ENCODE data around the gene BMPR1B. TPM values are rescaled to one million over a fixed set of nuclear protein-coding genes. Genes with fewer than 3 reads are reported as not detected.
A peak's percentile ranks its signal among the peaks of the same experiment; 100 is the strongest.

Gene BMPR1B
- total RNA-seq, 1 experiment from 2014 or later: 7.1 TPM

DNA sequence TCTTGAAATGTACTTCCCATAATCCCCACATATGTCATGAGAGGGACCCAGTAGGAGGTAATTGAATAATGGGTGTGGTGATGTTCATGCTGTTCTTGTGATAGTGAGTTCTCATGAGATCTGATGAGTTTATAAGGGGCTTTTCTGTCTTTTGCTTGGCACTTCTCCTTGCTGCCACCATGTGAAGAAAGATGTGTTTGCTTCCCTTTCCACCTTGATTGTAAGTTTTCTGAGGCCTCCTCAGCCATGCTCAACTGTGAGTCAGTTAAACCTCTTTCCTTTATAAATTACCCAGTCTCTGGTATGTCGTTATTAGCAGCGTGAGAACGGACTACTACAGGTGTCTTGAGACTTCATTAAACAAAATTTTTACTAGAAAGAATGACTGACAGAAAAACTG is 323.2 kb downstream of the BMPR1B start:
- Histone ChIP-seq H3K4me3 (ENCODE audit: low read length) (no peak overlapping the region), H3K4me2 (ENCODE audit: low read length) (no peak overlapping the region), H3K27me3 (ENCODE audit: low read length) (no peaks in the 10 kb centered on the region), H2AFZ (ENCODE audit: low read length) (no peak overlapping the region), H4K20me1 (ENCODE audit: low read length) (no peaks in the 10 kb centered on the region), H3K9me3 (ENCODE audit: low read length) (no peaks in the 10 kb centered on the region), H3K9me2 (replicated peaks; ENCODE audit: low read length) (no peaks in the 10 kb centered on the region), H3K9ac (ENCODE audit: low read length) (no peak overlapping the region), H3F3A (ENCODE audit: low read length, unreplicated experiment) (peaks cover 10% of the 10 kb centered on the region), H3K79me2 (ENCODE audit: low read length) (no peaks in the 10 kb centered on the region), H3K4me1 (ENCODE audit: insufficient read depth, low read length) (peaks cover 28% of the 10 kb centered on the region), H3K27ac (ENCODE audit: low read length) (no peak overlapping the region), H3K36me3 (ENCODE audit: low read depth, low read length) (no peaks in the 10 kb centered on the region)
- TF ChIP-seq EZH2phosphoT487 (IDR thresholded peaks at IDR 0.05; ENCODE audit: borderline replicate concordance, low read length) (no peak), EZH2 (IDR thresholded peaks at IDR 0.05; ENCODE audit: low read length, unreplicated experiment) (no peak)
- TF ChIP-seq, protein P1, sequence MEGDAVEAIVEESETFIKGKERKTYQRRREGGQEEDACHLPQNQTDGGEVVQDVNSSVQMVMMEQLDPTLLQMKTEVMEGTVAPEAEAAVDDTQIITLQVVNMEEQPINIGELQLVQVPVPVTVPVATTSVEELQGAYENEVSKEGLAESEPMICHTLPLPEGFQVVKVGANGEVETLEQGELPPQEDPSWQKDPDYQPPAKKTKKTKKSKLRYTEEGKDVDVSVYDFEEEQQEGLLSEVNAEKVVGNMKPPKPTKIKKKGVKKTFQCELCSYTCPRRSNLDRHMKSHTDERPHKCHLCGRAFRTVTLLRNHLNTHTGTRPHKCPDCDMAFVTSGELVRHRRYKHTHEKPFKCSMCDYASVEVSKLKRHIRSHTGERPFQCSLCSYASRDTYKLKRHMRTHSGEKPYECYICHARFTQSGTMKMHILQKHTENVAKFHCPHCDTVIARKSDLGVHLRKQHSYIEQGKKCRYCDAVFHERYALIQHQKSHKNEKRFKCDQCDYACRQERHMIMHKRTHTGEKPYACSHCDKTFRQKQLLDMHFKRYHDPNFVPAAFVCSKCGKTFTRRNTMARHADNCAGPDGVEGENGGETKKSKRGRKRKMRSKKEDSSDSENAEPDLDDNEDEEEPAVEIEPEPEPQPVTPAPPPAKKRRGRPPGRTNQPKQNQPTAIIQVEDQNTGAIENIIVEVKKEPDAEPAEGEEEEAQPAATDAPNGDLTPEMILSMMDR (conservative IDR thresholded peaks at IDR 0.05; ENCODE audit: low read depth, low read length): no peak
- intact Hi-C loops (cut with micrococcal nuclease): loop anchor here (5.0 kb wide), 1 partner anchor 34 kb away; no protein-coding TSS in a partner anchor
- CTCF ChIA-PET: no interaction called here
- DNase-seq (no peak), ATAC-seq (no peak)
- POLR2A ChIA-PET (ENCODE audit: unreplicated experiment): no interaction called here
- no TSS peak for BruUV-seq (replicated peaks)

DNA sequence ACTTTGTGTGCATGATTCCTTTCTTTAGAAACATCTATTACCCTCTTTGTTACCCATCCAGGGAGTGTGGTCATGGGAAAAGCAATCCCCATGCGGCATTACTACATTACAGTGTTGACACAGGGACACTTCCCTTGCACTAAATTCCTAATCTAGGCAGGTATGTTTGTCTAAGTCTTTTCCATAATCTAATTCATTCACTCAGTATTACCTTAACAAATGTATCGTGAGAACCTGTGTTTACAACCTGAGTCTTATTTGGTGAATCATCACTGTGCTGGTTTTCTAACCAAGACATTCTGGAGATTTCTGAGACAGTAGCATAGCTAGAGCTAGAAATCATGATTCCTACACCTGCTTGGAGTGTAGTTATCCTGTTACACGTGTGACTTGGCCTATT is 326.8 kb downstream of the BMPR1B start:
- Histone ChIP-seq H3K9me2 (replicated peaks; ENCODE audit: low read length) (no peaks in the 10 kb centered on the region), H3K9ac (ENCODE audit: low read length) (peak overlapping the region; percentile 97), H3K36me3 (ENCODE audit: low read depth, low read length) (no peaks in the 10 kb centered on the region), H3K4me2 (ENCODE audit: low read length) (peak overlapping the region; percentile 79; the same call in 1 of the 2 replicates), H3K79me2 (ENCODE audit: low read length) (peaks cover 7% of the 10 kb centered on the region; the same call in 1 of the 2 replicates), H3K27me3 (ENCODE audit: low read length) (no peaks in the 10 kb centered on the region), H3K27ac (ENCODE audit: low read length) (peak overlapping the region; percentile 100), H3K4me3 (ENCODE audit: low read length) (no peak overlapping the region), H3K9me3 (ENCODE audit: low read length) (no peaks in the 10 kb centered on the region), H4K20me1 (ENCODE audit: low read length) (no peaks in the 10 kb centered on the region), H3F3A (ENCODE audit: low read length, unreplicated experiment) (peaks cover 14% of the 10 kb centered on the region), H2AFZ (ENCODE audit: low read length) (no peak overlapping the region), H3K4me1 (ENCODE audit: insufficient read depth, low read length) (peaks cover 57% of the 10 kb centered on the region)
- intact Hi-C loops (cut with micrococcal nuclease): loop anchor here (1.0 to 5.0 kb wide), 3 partner anchors 10 to 326 kb away; no protein-coding TSS in a partner anchor
- DNase-seq (peak; percentile 92), ATAC-seq (peak; percentile 76)
- TF ChIP-seq, protein P1 (conservative IDR thresholded peaks at IDR 0.05; ENCODE audit: low read depth, low read length): no peak
- no peak for TF ChIP-seq EZH2 (IDR thresholded peaks at IDR 0.05; ENCODE audit: low read length, unreplicated experiment)
- no peak for TF ChIP-seq EZH2phosphoT487 (IDR thresholded peaks at IDR 0.05; ENCODE audit: borderline replicate concordance, low read length)
- CTCF ChIA-PET: no interaction called here
- BruUV-seq (replicated peaks): no TSS peak
- POLR2A ChIA-PET (ENCODE audit: unreplicated experiment): interaction anchor here (0.6 kb wide), 2 partner anchors 11 to 220 kb away, joined by 3 to 5 read pairs; no protein-coding TSS in a partner anchor

DNA sequence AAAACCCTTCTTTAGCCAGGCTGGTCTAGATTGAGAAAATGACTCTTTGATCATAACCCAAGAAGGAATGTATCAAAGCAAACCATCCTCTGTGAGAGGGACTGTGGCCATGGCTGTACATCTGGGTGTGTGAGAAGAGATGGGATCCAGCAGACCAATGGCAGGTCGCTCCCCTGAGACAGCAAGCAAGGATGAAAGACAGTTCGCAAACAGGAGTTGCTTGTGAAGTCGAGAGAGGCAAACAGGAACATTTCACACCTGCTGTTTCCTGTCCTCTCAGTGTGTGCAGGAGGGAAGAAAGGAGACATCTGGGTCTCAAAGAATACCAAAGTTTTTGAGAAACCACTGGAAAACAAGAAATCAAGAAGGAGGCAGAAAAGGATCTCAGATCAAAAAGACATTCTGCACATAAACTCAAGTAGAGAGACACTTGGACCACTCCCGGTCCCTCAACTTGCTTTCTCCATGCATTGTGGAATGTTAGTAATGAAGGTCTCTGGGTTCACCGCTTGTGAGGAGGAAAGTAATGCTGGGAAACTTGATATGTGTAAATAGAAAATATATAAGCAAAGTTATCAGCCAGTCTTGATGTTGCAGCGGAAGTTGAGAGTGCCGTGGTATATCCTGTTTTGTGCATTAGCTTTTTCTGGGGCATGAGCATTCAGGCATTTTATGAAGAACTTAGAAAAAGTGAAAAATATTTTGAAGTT is 327.5 kb downstream of the BMPR1B start:
- Histone ChIP-seq H3K4me3 (ENCODE audit: low read length) (peak overlapping the region; percentile 22; the same call in 1 of the 2 replicates), H3K9ac (ENCODE audit: low read length) (peak overlapping the region; percentile 97), H3K36me3 (ENCODE audit: low read depth, low read length) (no peaks in the 10 kb centered on the region), H3K4me1 (ENCODE audit: insufficient read depth, low read length) (peaks cover 58% of the 10 kb centered on the region), H4K20me1 (ENCODE audit: low read length) (no peaks in the 10 kb centered on the region), H3K4me2 (ENCODE audit: low read length) (peak overlapping the region; percentile 79), H3K9me3 (ENCODE audit: low read length) (no peaks in the 10 kb centered on the region), H3K27ac (ENCODE audit: low read length) (peak overlapping the region; percentile 100), H3K27me3 (ENCODE audit: low read length) (no peaks in the 10 kb centered on the region), H2AFZ (ENCODE audit: low read length) (no peak overlapping the region), H3K79me2 (ENCODE audit: low read length) (peaks cover 7% of the 10 kb centered on the region; the same call in 1 of the 2 replicates), H3K9me2 (replicated peaks; ENCODE audit: low read length) (no peaks in the 10 kb centered on the region), H3F3A (ENCODE audit: low read length, unreplicated experiment) (peaks cover 14% of the 10 kb centered on the region)
- TF ChIP-seq, protein P1 (conservative IDR thresholded peaks at IDR 0.05; ENCODE audit: low read depth, low read length): no peak
- TF ChIP-seq EZH2phosphoT487 (IDR thresholded peaks at IDR 0.05; ENCODE audit: borderline replicate concordance, low read length) (no peak), EZH2 (IDR thresholded peaks at IDR 0.05; ENCODE audit: low read length, unreplicated experiment) (no peak)
- ATAC-seq (peak; percentile 27), DNase-seq (peak; percentile 81)
- ChIA-PET POLR2A (ENCODE audit: unreplicated experiment) (interaction anchor here (0.6 kb wide), 3 partner anchors 10 to 220 kb away, joined by 3 to 5 read pairs (median 3); no protein-coding TSS in a partner anchor), CTCF (no interaction called here)
- intact Hi-C loops (cut with micrococcal nuclease): no loop called here
- BruUV-seq (replicated peaks): TSS peak; percentile 71

Data from PC-3 (cell line).